GM19452 (cell line): ENCODE data around the gene TMA16.
A peak's percentile ranks its signal among the peaks of the same experiment; 100 is the strongest.
"Not testable (repeated sequence)": the region's sequence is repeated elsewhere in the genome, so short reads cannot be mapped to it uniquely, and the experiment has no call there.

ENCODE experiments used
- ATAC-seq: cut with Tn5 transposase; IDR thresholded peaks from one replicate; pipeline ENCODE4 v1.9.1; 2021; ENCODE audit not compliant: unreplicated experiment

The TMA16 gene

DNA sequence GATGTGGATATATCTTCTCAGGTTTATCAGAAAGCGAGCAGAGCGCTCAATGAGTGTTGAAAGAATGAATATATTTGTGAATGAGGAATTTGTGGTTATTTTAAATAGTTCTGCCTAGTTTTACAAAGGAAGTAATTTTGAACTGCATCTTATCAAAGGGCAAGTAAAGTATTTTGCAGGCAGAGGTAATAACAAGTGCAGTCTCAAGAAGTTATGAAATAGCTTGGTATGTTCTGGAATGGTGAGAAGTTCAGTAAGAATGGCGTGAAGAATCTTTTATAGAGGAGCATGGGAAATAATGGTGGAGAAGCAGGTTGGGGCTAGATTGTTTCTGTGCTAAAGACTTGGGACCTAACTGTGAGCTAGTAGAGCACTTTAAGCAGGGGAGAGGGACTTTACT is 10.9 kb downstream of the TMA16 start:
- no peak for ATAC-seq

DNA sequence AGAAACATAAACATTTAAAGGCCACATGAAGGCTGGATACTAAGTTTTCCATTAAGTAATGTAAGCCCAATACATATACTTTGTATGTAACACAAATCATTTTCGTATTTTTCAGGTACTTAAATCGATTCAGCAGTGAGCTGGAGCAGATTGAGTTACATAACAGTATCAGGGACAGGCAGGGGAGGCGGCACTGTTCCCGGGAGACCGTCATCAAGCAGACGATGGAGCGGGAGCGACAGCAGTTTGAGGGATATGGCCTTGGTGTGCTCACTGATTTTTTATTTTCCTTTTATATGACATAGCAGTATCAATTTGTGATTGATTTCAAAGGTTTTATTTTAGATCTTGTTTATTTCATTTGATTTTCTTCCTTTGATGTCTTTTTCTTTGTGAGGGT is 20.7 kb downstream of the TMA16 start:
- ATAC-seq = no peak

DNA sequence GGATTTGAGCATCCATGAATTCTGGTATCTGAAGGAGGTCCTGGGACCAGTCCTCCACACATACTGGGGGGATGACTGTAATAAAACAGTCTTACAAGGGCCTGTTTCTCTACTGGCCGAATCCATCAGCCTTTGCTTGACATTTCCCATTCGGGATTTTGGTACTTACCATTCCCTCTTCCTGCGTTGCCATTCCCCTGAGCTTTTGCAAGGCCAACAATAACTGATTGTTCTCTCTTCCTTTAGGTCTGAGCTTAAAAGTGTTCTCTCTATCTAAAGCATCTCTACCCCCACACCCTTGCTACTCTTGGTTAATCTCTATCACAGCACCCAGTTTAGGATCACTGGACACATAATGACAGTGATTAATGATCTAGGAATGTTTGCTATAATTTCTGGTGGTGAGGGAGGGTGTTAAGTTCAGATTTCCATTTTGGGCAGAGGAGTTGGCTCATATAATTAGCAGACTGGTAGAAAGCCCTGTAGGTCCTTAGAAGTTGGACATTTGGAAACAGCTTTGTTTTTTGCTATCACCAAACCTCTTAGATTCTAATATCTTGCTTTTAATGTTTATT is 29.4 kb downstream of the TMA16 start:
- ATAC-seq = no peak

DNA sequence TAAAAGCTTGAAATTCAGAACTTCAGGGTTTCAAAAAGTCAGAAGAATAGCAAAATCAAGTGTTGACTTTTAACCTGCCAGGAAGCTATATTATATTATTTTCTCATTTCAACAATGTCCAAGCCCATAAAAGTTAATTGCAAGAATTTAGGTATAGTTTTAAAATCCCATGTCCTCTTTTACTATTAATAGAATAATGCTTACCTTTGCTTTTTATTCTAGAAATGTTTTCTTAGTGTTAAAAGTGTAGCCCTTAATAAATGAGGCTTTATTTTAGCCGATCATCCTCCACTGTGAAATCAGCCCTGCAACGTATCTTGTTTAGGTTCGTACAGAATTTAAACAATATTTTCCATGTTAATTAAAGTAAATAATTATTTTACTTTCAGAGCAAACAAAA is 31.5 kb downstream of the TMA16 start:
- ATAC-seq = no peak

DNA sequence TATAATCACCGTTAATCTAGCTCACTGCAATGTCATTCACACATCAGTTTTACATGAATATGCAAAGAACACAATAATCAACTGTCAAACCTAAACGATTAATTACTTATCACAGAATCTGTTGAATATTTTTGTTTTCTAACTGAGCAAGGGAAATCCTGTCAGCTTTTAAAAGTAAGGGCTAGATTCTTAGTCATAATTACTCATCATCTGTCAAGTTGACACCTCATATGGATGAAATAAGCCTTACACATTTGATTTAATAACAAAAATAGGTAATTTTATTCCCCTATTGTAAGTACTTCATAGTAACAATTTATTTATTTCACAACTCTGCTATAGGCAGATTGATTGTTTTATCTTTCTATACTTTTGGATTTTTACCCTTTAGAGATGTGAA is 32.7 kb downstream of the TMA16 start:
- no peak for ATAC-seq

DNA sequence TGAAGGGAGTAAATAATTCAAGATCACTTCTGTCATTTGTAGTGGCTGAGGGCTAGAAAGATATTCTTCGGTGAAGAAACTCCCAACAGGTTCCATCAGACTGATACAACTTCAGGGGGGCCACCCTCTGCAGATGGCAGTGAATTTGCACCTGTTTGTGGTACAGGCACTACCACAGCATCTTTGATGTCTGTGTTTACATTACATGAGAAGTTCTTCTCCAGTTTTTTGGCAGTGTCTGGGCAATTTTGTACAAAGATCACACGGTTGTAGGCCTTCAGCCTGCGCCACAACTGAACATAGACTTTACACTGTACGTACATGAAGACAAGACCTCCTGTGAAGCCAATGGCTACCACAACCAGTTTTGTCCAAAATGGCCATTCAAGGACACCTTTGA is 34.2 kb downstream of the TMA16 start:
- no peak for ATAC-seq

DNA sequence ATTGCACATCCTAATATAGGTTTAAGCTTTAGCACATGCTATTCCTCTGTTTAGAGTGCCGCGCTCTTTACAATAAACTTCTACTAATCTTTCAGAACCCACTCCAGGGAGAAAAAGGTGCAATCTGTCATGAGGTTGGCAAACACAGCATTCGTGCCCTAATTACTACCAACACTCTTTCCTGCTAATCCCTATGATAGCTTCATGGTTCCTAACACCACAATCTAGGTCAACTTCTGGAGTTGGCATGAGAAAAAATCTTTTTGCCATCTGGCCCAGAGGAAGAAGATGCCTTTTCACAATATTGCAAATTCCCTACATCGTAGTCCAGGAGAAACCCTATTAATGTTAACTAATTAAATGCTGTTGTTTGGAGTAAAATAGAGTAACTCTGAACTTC is 39.6 kb downstream of the TMA16 start:
- ATAC-seq = no peak

DNA sequence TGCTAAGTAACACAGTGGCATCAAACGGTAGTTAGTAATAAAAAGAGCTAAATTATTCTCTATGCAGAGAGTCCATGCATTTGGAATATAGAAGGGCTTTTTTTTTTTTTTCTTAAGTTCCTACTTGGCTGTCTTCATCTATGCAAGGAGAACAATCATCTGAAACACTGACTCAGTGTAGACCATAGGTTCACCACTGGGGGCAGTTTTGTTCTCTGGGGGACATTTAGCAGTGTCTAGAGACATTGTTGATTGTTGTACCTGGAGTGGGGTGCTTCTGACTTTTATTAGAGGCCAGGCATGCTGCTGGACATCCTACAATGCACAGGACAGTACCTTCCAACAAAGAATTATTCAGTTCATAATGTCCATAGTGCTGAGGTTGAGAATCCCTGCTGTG is 41.2 kb downstream of the TMA16 start:
- no peak for ATAC-seq

DNA sequence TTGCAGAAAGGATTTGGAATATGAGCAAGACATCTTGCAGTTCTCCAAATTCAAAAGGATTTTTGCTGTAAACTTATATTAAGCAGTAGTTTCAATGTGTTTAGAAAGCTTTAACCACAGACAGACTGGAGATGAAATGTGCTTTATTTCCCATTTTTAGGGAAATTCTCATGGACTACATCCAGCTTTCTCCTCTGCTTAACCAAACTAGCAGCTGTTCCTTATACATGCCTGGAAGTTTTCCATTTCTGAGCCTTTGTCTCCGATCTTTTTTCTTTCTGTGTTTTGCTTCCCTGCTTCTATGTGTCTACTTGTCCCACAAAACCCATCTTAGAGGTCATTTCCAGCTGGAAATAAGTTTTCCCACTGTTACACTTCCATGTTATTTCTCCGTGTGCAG is 41.6 kb downstream of the TMA16 start:
- no peak for ATAC-seq

DNA sequence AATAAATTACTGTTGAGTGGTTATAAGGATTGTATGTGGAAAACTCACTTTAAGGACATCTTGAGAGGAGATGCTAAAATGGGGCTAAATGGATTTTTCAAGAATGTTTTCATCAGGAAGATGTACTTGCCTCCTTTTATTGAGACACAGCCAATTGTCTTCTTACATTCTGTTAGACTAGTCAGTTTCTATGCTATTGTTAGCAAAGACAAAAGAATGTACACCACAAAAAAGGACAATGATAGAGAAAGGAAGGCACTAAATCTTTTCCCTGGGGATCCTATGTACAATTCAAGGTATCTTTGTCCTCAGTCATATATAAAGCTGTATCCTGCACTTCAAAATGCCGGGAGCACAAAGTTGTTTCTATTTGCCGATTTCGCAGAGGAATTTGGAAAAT is 42.6 kb downstream of the TMA16 start:
- ATAC-seq = no peak

DNA sequence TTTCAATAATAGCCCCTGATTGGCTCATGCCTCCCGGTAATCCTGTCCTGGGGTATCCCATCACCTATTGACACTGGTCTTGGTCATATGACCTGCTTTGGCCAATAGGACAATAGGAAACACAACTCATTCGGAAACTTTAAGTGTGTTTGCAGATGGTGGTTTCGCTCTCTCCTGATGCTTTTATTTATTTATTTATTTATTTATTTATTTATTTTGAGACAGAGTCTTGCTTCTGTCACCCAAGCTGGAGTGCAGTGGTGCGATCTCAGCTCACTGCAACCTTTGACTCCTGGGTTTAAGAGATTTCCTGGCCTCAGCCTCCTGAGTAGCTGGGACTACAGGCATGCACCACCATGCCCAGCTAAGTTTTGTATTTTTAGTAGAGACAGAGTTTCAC is 44.3 kb downstream of the TMA16 start:
- not testable (repeated sequence) for ATAC-seq

DNA sequence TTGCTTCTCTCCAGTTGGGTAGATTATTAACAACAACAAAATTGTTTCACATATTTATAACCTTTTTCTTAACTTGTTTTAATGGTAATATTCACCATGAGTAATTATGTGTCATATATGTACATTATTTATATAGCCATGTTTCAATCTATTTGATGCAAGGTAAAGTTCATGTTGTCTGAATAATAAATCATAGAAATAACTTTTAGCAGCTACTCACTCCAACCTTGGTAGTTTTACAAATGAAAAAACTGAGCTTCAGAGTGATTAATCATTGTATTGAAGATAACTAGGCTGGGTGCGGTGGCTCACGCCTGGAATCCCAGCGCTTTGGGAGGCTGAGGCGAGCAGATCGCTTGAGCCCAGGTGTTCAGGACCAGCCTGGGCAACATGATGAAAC is 46.0 kb downstream of the TMA16 start:
- ATAC-seq = no peak

DNA sequence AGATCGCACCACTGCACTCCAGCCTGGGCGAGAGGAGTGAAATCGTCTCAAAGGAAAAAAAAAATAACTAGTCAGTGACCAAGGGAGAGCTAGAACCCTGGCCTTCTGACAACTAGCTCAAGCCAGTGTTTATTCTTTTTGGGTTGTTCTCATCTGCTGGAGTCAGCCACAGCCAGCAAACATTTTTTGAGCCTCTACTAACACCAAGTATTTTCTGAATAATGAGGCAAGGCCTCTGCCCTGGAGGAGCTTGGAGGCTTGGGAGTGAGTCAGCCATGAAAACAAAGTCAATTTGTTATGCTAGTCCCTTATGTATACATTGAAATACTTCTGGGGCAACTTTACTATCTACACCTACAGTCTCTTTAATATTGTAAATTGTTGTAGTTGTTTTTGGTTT is 46.5 kb downstream of the TMA16 start:
- no peak for ATAC-seq

DNA sequence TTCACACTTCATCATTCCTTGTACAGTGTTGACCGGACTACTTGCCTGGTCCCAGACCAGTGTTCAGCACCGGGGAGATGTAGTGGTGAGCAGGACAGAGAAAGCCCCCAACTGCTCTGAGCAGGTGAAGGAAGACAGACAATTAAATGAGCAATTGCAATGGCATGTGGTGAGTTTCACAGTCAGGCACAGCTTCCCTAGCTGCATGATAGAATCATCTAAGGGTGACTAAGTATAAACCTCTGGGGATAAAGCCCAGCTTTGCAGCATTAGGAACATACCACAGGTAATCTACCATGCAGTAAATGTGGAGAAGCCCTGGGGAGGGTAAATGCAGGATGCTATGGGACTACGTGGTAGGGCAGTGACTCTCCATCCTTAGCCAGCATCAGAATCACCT is 47.8 kb downstream of the TMA16 start:
- ATAC-seq = no peak

DNA sequence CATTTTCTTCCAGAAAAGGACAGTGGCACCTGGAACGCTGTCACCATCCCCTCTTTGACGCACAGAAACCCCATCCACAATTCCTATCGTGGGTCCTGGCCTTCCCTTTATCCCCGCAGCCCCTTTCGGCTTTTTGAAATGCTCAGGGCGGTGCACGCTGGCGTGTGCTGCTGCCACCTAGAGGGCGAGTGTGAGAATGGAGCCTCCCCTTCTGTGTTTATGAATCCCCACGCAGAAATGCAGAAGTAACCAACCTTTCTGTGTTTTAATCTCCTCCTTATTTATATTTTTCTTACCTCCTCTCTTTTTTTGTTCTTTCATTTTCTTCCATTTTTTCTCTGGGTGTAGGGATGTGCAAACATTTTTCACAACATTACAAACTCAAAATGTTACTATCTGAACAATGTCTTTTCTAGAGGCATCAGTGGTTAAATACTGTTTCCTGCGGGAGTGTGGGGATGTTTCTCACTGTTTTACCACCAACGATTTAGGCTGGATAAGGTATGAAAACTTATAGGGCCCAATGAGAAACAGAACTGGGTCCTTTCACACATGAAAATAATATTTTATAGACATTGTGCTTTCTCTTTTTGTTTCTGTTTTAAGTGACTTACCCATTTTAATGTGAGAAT is 50.0 kb downstream of the TMA16 start:
- ATAC-seq = peak; percentile 85

DNA sequence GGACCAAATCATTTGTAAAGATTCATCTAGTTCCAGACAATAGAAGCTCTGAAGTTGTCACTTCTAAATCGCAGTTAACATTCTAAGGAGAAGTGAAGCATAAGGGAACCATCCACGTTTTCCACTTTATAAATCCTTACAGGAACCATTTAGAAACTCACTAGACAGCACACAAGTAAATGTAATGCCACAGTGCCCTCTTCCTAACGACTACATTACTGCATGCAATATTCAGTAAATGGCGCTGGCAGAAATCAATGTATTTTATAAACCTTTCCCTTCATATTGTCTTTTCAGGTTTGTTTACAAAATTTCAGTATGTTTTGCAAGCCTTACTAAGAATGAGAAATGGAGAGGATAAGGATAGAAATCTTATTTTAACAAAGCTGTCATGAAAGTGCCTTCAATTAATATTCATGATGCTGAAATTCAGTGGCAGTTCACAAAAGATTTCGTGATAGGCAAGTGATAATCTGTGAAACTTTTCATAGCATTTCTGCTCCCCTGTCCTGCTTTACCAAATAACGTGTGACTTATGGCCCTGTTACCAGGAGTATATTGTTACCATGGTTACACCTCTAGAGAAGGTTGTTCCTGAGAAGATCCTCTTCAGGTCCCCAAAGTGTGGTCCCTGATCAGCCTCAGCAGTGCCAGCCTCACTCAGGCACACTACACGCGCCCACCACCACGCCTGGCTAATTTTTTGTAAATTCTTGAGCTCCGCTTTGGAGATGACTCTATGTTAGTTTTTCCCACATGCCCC is 54.2 kb downstream of the TMA16 start:
- peak; percentile 37 for ATAC-seq

DNA sequence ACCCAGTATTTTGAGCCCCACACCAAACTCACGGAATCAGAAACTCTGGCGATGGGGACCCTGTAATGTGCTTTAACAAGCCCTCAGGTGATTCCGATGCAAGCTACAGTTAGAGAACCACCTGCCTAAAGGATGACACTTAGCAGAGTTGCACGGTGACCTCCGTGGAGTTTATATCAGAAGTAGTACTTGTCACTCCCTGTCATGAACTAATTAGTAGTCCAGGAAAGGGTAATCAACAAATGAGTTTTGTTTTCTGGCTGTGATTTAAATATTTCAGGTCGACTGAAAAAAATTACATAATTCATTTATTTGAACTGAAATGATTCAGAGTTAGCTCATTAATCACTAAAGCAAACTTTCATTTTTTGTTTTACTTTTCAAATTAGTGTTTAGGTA is 56.4 kb downstream of the TMA16 start:
- ATAC-seq = no peak

DNA sequence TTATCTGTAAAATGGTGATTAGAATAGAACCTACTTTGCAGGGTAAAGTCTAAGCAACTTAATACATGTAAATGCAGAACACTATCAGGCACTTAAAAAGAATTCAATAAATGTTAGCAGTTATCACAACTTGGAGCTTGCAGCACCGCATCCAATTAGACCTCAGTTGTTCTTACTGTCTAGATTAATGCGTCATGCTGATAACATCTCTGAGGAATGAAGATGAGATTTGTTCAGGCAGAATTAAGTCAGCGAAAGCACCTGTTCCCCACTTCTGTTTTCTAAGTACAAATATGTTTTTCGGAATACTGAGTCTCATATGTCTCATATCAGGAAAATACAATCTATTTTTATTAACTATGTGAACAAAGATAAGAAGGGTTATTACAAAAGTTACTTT is 58.7 kb downstream of the TMA16 start:
- ATAC-seq = no peak

DNA sequence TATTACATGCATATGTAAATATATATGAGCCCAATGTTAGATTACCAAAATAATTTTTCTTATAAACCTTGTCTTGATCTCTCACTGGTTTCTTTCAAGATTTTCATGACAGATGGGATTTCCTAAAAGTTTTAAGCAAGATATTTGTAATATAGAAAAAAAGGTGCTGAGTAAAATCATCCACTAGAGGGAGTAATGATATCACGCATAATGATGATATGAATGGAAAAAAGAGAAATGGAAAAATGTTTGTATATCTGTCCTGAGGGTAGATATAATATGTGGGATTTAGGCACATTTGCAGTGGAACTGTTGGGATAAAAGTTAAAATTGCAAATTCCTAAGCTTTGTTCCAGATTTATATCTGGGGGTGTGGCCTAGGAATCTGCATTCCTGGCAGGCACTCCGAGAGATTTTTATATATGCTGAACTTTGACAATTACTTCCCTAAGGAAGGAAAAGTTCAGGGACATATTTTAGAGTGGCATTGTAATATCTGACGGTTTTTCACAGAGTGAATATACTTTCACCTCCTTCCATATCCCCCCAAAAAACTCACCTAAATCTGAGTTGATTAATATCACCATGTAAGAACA is 60.5 kb downstream of the TMA16 start:
- ATAC-seq = no peak

DNA sequence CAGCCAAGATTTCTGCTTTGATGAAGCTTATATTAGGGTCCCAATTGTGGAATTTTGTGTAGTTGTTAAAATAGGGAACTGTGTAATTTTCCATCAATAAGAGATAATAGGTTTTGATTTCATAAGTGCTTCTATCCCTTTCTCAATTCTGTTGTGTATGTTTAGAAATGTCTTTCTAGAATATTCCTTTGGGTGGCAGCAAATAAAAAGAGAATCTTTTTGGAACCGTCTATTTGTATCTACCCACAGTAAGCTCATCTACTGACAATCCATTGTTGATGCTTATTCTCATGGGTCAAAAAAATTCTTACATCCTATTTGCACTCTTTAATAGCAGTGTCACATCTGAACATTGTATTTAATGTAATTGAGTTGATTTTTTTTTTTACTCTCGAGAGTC is 61.7 kb downstream of the TMA16 start:
- ATAC-seq = no peak

DNA sequence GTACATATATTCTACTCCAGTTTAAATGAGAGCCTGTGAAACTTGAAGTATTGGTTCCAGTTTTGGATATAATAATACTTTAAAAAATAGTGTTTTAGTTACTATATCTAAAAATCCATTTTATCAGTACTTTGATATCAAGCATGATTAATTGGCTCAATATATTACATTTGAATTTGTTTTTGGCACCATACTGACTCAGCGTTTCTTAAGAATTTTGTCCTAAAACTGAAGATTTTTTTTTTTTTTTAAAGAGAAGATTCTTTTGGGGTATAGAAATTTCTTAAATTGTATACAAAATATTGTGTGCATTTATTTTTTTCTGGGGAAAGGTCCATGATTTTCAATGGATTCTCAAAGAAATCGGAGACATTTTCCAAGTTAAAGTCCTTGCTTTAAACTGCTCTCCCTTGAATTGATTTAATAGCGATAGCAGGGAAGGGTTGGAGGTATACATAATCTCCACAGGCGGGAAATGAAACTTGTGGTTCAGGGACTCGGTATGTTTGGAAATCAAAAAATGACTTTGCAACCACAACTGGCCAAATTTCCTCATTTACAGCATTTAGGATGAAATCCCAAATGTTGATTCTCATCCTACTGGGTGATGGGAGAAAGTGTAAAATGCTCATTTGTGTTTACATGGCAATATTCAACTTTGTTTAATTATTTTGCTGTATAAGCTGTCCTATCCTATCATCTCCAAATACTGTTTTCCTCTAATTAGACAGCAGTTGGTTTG is 62.3 kb downstream of the TMA16 start:
- no peak for ATAC-seq
